HG03175 (cell line): ENCODE results near the gene PIGR.

Source experiments
- ATAC-seq: cut with Tn5 transposase; IDR thresholded peaks from one replicate; pipeline ENCODE4 v1.9.1; 2021; ENCODE audit warnings: mild to moderate bottlenecking, moderate library complexity; ENCODE audit not compliant: unreplicated experiment

Gene PIGR

GRCh38 chr1:206893380-206893779 is 52.9 kb downstream of the PIGR start:
- ATAC-seq, result no peak

- no peak for ATAC-seq
Measured at GRCh38 chr1:206892351-206892984, 53.8 kb downstream of the PIGR start.

GRCh38 chr1:206891412-206891811 is 54.9 kb downstream of the PIGR start:
- no peak for ATAC-seq

GRCh38 chr1:206890125-206891060 is 55.9 kb downstream of the PIGR start:
- no peak for ATAC-seq

GRCh38 chr1:206887701-206888100 is 58.6 kb downstream of the PIGR start:
- ATAC-seq, result no peak

GRCh38 chr1:206886831-206887230 is 59.4 kb downstream of the PIGR start:
- ATAC-seq, result no peak

- no peak for ATAC-seq
Measured at GRCh38 chr1:206885341-206886060, 60.8 kb downstream of the PIGR start.

GRCh38 chr1:206883876-206884275 is 62.4 kb downstream of the PIGR start:
- no peak for ATAC-seq

GRCh38 chr1:206883160-206883559 is 63.1 kb downstream of the PIGR start:
- ATAC-seq, result no peak

- ATAC-seq, result no peak
Measured at GRCh38 chr1:206882555-206882954, 63.7 kb downstream of the PIGR start.

- no peak for ATAC-seq
Measured at GRCh38 chr1:206880314-206880713, 66.0 kb downstream of the PIGR start.
